ENCODE data around the gene NACC2.

GRCh38 chr9:136004712-136005111 is 90.4 kb downstream of the NACC2 start:
- TF ChIP-seq CTCF (optimal IDR thresholded peaks at IDR 0.05 in 1 of 3, IDR thresholded peaks at IDR 0.05 in 1 of 3, conservative IDR thresholded peaks at IDR 0.05 in 1 of 3; ENCODE audit: extremely low read depth in 1 of 3, insufficient read depth in 2 of 3, low read length in 3 of 3), result no peak
- no peak for TF ChIP-seq EZH2 (IDR thresholded peaks at IDR 0.05; ENCODE audit: low read length)
